Measurements from ENCODE around the gene ANKS1A.
"Not testable (repeated sequence)": the region's sequence is repeated elsewhere in the genome, so short reads cannot be mapped to it uniquely, and the experiment has no call there.

The ANKS1A gene

GRCh38 chr6:34887753-34888513 lies 1.1 kb upstream of the ANKS1A start, which contains the start of gene TAF11:
Gene TAF11, minus strand, starts transcription at chr6:34888042. Its CDS starts 85 bp downstream, at chr6:34887957.
- peak; percentile 68 for DNase-seq

GRCh38 chr6:34888514-34888856 lies 570 bp upstream of the ANKS1A start:
- DNase-seq: no peak

- no peak for DNase-seq
These were observed 1.5 kb downstream of the ANKS1A start for GRCh38 chr6:34890533-34890925.

- DNase-seq: no peak
These were observed 2.2 kb downstream of the ANKS1A start for GRCh38 chr6:34891296-34891695.

GRCh38 chr6:34894693-34895092 lies 5.6 kb downstream of the ANKS1A start:
- no peak for DNase-seq

GRCh38 chr6:34897130-34897529 lies 8.1 kb downstream of the ANKS1A start:
- DNase-seq: no peak

GRCh38 chr6:34897716-34898115 lies 8.7 kb downstream of the ANKS1A start:
- no peak for DNase-seq

- DNase-seq: not testable (repeated sequence)
These were observed 10.7 kb downstream of the ANKS1A start for GRCh38 chr6:34899748-34900147.

GRCh38 chr6:34900321-34901031 lies 11.4 kb downstream of the ANKS1A start:
- DNase-seq: no peak

- no peak for DNase-seq
These were observed 12.9 kb downstream of the ANKS1A start for GRCh38 chr6:34901930-34902329.

- no peak for DNase-seq
These were observed 16.0 kb downstream of the ANKS1A start for GRCh38 chr6:34904990-34905613.

- no peak for DNase-seq
These were observed 17.8 kb downstream of the ANKS1A start for GRCh38 chr6:34906826-34907225.

GRCh38 chr6:34908194-34908593 lies 19.1 kb downstream of the ANKS1A start:
- DNase-seq: no peak

- no peak for DNase-seq
These were observed 20.3 kb downstream of the ANKS1A start for GRCh38 chr6:34909320-34909883.

GRCh38 chr6:34911822-34912221 lies 22.8 kb downstream of the ANKS1A start:
- DNase-seq: no peak

- no peak for DNase-seq
These were observed 23.8 kb downstream of the ANKS1A start for GRCh38 chr6:34912715-34913464.

- DNase-seq: no peak
These were observed 25.3 kb downstream of the ANKS1A start for GRCh38 chr6:34914358-34914757.

GRCh38 chr6:34916348-34916967 lies 27.4 kb downstream of the ANKS1A start:
- no peak for DNase-seq

- no peak for DNase-seq
These were observed 28.7 kb downstream of the ANKS1A start for GRCh38 chr6:34917626-34918285.

GRCh38 chr6:34919651-34920050 lies 30.6 kb downstream of the ANKS1A start:
- no peak for DNase-seq

GRCh38 chr6:34920097-34920496 lies 31.0 kb downstream of the ANKS1A start:
- DNase-seq: no peak

GRCh38 chr6:34922177-34922663 lies 33.2 kb downstream of the ANKS1A start:
- no peak for DNase-seq
